HCT116 (cell line): ENCODE results near the gene REST. TPM values are rescaled to one million over a fixed set of nuclear protein-coding genes. Genes with fewer than 3 reads are reported as not detected.

Source experiments
- ATAC-seq: fragments of 200-7000 bp; cut with Tn5 transposase; 2 replicates; pipeline ENCODE4 v1.9.1; 2020; ENCODE audit warnings: mild to moderate bottlenecking, moderate library complexity
- BruUV-seq: library from RNA; stranded (reverse); fragments of 400-500 nt; replicated peaks from 2 replicates; lab custom pipeline; 2021; lab: Mats Ljungman, UMichigan
- CTCF ChIA-PET: fragments of 300-600 bp; sonication (Branson Sonifier 250); formaldehyde crosslinking; loops from one replicate; lab custom pipeline; 2021; ENCODE audit warnings: antibody characterized with exemption; lab: Charles Lee
- POLR2A ChIA-PET: fragments of 300-600, 350-600 bp; sonication (Branson Sonifier 250); formaldehyde crosslinking; loops from one replicate; lab custom pipeline; 2021; ENCODE audit warnings: antibody characterized with exemption; lab: Charles Lee
- RAD21 ChIA-PET, 2 experiments: fragments of 300-600 bp; sonication (Branson Sonifier 250); formaldehyde crosslinking; loops; one replicate each; lab custom pipeline; 2023; ENCODE audit warnings: low total read pairs in 2 of 2; ENCODE audit not compliant: uncharacterized antibody in 2 of 2, unreplicated experiment in 2 of 2, low non-redundant PET in 1 of 2; lab: Charles Lee
- DNase-seq: peaks from one replicate; pipeline ENCODE4 v3.0.0-alpha.2; 2010; ENCODE audit warnings: low read depth, low spot score
- H2AFZ ChIP-seq: fragments of 200-600 bp; shearing (Covaris generic), sonication (generic); 2 replicates; pipeline ENCODE4 v1.6.1; 2017; ENCODE audit warnings: low read depth, mixed run types, mixed read lengths, antibody characterized with exemption, low read length; ENCODE audit not compliant: poor library complexity, severe bottlenecking
- H3K27ac ChIP-seq: 2 replicates; pipeline ENCODE4 v1.5.1; 2012; ENCODE audit warnings: low read depth, low read length
- H3K27me3 ChIP-seq: fragments of 200-600 bp; sonication (generic); 2 replicates; pipeline ENCODE4 v1.6.1; 2016; ENCODE audit warnings: mixed run types, low read length, mixed read lengths; ENCODE audit not compliant: insufficient read depth
- H3K36me3 ChIP-seq, 2 experiments: fragments of 200-500 bp in 1 of 2; fragments of 200-600 bp in 1 of 2; sonication (Bioruptor generic) in 1 of 2; sonication (generic) in 1 of 2; 2 replicates each; pipeline versions ENCODE4 v1.5.1 to v1.6.1; 2014 to 2016; ENCODE audit warnings: low read length in 2 of 2, inconsistent platforms in 1 of 2, mixed read lengths in 1 of 2, mixed run types in 1 of 2; ENCODE audit not compliant: insufficient read depth in 2 of 2, control insufficient read depth in 1 of 2
- H3K4me1 ChIP-seq, 2 experiments: fragments of 200-600 bp in 1 of 2; sonication (generic) in 1 of 2; 2 replicates each; pipeline versions ENCODE4 v1.5.1 to v1.6.1; 2012 to 2017; ENCODE audit warnings: low read length in 2 of 2, inconsistent platforms in 1 of 2, mild to moderate bottlenecking in 1 of 2, mixed read lengths in 1 of 2, mixed run types in 1 of 2, moderate library complexity in 1 of 2; ENCODE audit not compliant: insufficient read depth in 2 of 2, control insufficient read depth in 1 of 2
- H3K4me2 ChIP-seq: fragments of 200-600 bp; sonication (generic); 2 replicates; pipeline ENCODE4 v1.6.1; 2017; ENCODE audit warnings: mixed run types, low read length, mixed read lengths
- H3K4me3 ChIP-seq, 2 experiments: fragments of 200-600 bp in 1 of 2; sonication (generic) in 1 of 2; replicated peaks in 1 of 2; 2 replicates each; pipeline ENCODE4 v1.5.1; 2011 to 2016; ENCODE audit warnings: low read length in 2 of 2, control low read depth in 1 of 2, low read depth in 1 of 2, mild to moderate bottlenecking in 1 of 2, mixed read lengths in 1 of 2, mixed run types in 1 of 2
- H3K79me2 ChIP-seq: fragments of 200-600 bp; sonication (generic); 2 replicates; pipeline ENCODE4 v1.6.1; 2017; ENCODE audit warnings: mild to moderate bottlenecking, mixed run types, low read length, moderate library complexity, mixed read lengths; ENCODE audit not compliant: insufficient read depth
- H3K9ac ChIP-seq: fragments of 200-600 bp; sonication (generic); 2 replicates; pipeline ENCODE4 v1.6.1; 2016; ENCODE audit warnings: low read length, mixed read lengths
- H3K9me2 ChIP-seq: fragments of 200-600 bp; sonication (generic), shearing (Covaris generic); 2 replicates; pipeline ENCODE4 v1.6.1; 2017; ENCODE audit warnings: mixed run types, mild to moderate bottlenecking, moderate library complexity; ENCODE audit not compliant: insufficient read depth
- H3K9me3 ChIP-seq, 2 experiments: fragments of 200-500 bp in 1 of 2; fragments of 200-600 bp in 1 of 2; sonication (Bioruptor generic) in 1 of 2; sonication (generic) in 1 of 2; 2 replicates each; pipeline ENCODE4 v1.6.1; 2014 to 2017; ENCODE audit warnings: low read length in 2 of 2, mixed read lengths in 2 of 2, inconsistent platforms in 1 of 2, low read depth in 1 of 2, mild to moderate bottlenecking in 1 of 2, mixed run types in 1 of 2, moderate library complexity in 1 of 2; ENCODE audit not compliant: control insufficient read depth in 1 of 2, insufficient read depth in 1 of 2
- H4K20me1 ChIP-seq: fragments of 200-600 bp; sonication (generic), shearing (Covaris generic); 2 replicates; pipeline ENCODE4 v1.6.1; 2017; ENCODE audit warnings: mixed run types, mild to moderate bottlenecking, moderate library complexity; ENCODE audit not compliant: insufficient read depth
- CEBPB ChIP-seq: IDR thresholded peaks from 2 replicates; pipeline ENCODE4 v1.6.1; 2012; ENCODE audit warnings: low read depth
- EZH2phosphoT487 ChIP-seq: fragments of 200-600 bp; IDR thresholded peaks from 2 replicates; pipeline ENCODE4 v1.6.1; 2018; ENCODE audit warnings: antibody characterized with exemption, borderline replicate concordance
- JUND ChIP-seq: IDR thresholded peaks from 2 replicates; pipeline ENCODE4 v1.6.1; 2012
- POLR2A ChIP-seq: IDR thresholded peaks from 2 replicates; pipeline ENCODE4 v1.7.0; 2011; ENCODE audit warnings: borderline replicate concordance; ENCODE audit not compliant: insufficient read depth, insufficient read length; ENCODE audit errors: extremely low read depth
- POLR2AphosphoS5 ChIP-seq: IDR thresholded peaks from 2 replicates; pipeline ENCODE4 v1.6.1; 2011; ENCODE audit warnings: mild to moderate bottlenecking, low read depth, low read length, moderate library complexity
- RAD21 ChIP-seq: IDR thresholded peaks from 2 replicates; pipeline ENCODE4 v1.6.1; 2012; ENCODE audit warnings: low read depth, mild to moderate bottlenecking
- SRF ChIP-seq: IDR thresholded peaks from 2 replicates; pipeline ENCODE4 v1.6.1; 2012; ENCODE audit warnings: low read depth
- intact Hi-C: fragments of 100-400 bp; cut with micrococcal nuclease; formaldehyde crosslinking; loops from 2 replicates; pipeline ENCODE4 v1.10.0; 2022
- total RNA-seq: library from RNA; stranded (reverse); gene quantifications from one replicate; pipeline ENCODE4 v1.2.1, GENCODE V29; 2021; ENCODE audit not compliant: unreplicated experiment
- TF ChIP-seq, protein P1 (sequence below): IDR thresholded peaks from 2 replicates; pipeline ENCODE4 v1.6.1; 2012

Gene REST
- total RNA-seq, 1 experiment from 2014 or later: 42.6 TPM

DNA sequence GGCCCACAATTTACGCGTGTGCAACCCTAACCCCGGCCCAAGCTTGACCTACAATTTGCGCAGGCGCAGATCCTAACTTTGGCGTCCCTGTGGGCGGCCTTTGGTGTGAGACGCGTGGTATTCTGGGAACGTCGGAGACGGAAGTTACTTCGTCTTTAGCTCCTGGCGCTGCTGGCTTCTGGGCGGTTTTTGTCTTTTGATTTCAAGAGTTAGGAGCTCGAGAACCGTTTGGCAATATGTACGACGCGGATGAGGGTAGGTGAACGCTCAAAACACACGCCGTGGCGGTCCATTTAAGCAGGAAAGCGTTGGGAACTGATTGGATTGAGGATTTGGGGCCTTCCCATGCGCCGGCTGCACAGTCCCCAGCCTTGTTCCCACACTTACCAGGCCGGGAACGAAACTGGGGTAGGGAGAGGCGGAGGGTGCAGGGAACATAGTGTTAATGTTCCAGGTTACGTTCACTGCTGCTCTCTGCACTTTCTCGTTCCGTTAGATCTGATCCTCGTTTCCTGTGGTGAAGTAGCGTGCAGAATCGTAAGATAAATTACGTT lies 71.1 kb downstream of the REST start, which contains the start of gene POLR2B (continued):
- no peak for TF ChIP-seq CEBPB
- TF ChIP-seq, protein P1, sequence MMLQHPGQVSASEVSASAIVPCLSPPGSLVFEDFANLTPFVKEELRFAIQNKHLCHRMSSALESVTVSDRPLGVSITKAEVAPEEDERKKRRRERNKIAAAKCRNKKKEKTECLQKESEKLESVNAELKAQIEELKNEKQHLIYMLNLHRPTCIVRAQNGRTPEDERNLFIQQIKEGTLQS: no peak
- TF ChIP-seq POLR2AphosphoS5: peak; percentile 96

DNA sequence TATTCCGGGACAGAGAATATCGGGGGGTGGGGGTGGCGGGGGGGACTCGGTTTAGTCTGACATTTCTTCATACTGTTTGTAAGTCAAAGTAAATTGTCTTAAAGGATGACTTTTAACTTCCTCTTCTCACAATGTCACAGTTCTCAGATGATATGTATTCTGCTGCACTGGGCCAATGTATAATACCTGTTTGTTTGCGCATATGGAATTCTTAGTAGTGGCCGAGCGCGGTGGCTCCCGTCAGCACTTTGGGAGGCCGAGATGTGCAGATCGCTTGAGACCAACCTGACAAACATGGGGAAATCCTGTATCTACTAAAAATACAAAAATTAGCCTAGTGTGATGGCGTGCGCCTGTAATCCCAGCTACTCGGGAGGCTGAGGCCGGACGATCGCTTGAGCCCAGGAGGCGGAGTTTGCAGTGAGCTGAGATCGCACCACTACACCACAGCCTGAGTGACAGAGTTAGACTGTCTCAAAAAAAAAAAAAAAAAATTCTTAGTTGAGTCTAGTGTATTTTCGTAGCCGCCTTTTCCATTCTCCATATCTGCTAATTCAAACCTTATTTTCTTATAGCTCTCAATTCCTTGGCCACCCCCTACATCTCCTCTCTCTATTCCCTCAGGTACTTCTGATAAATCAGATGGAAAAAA lies 71.8 kb downstream of the REST start:
- RAD21 ChIA-PET: no interaction called here
- H3K4me1 ChIP-seq: peaks cover 7 to 17% of the 10 kb centered on the region in 2 experiments; a peak in 2 of 4 replicates
- no peaks in the 10 kb centered on the region for H3K27me3 ChIP-seq
- H3K27ac ChIP-seq: peak overlapping the region; percentile 84; the same call in 1 of the 2 replicates
- no peaks in the 10 kb centered on the region for H3K9me2 ChIP-seq
- H3K9ac ChIP-seq: peak overlapping the region; percentile 97
- intact Hi-C loops: loop anchor here (5.0 kb wide), 1 partner anchor 72 kb away; the partner anchor contains the start of gene REST
- peaks cover 2 to 7% of the 10 kb centered on the region in 2 experiments; a peak in 2 of 4 replicates for H3K36me3 ChIP-seq
- peak overlapping the region; percentile 97 to 98 for H3K4me3 ChIP-seq
- BruUV-seq: no TSS peak
- TF ChIP-seq, protein P1: no peak
- TF ChIP-seq JUND: no peak
- TF ChIP-seq RAD21: no peak
- TF ChIP-seq POLR2A: no peak
- TF ChIP-seq EZH2phosphoT487: no peak
- TF ChIP-seq SRF: no peak
- H2AFZ ChIP-seq: no peak overlapping the region
- no peaks in the 10 kb centered on the region for H3K9me3 ChIP-seq
- peaks cover 7% of the 10 kb centered on the region; the same call in 1 of the 2 replicates for H4K20me1 ChIP-seq
- CTCF ChIA-PET: interaction anchor here (0.7 kb wide), 1 partner anchor 28 kb away, joined by 3 read pairs; no protein-coding TSS in a partner anchor
- peaks cover 87% of the 10 kb centered on the region for H3K79me2 ChIP-seq
- ATAC-seq: no peak
- DNase-seq: no peak
- POLR2A ChIA-PET: interaction anchor here (0.7 to 2.4 kb wide), 4 partner anchors 10 to 592 kb away, joined by 3 to 10 read pairs (median 6); partner anchors contain the start of gene AASDH
- H3K4me2 ChIP-seq: peak overlapping the region; percentile 90
